HFFc6 (cell line): Measurements from ENCODE around the gene FEM1B. TPM values are rescaled to one million over a fixed set of nuclear protein-coding genes. Genes with fewer than 3 reads are reported as not detected.

Experiments used
- DNase-seq: peaks from one replicate; pipeline ENCODE4 v3.0.0-alpha.2; 2018
- H3K27ac Mint-ChIP-seq: 2 replicates; pipeline ENCODE4 v1.8.0; 2020; ENCODE audit warnings: mild to moderate bottlenecking, mixed read lengths
- H3K27me3 Mint-ChIP-seq: 2 replicates; pipeline ENCODE4 v1.8.0; 2021; ENCODE audit warnings: mild to moderate bottlenecking, moderate library complexity, mixed read lengths; ENCODE audit not compliant: insufficient read depth
- H3K36me3 Mint-ChIP-seq: 2 replicates; pipeline ENCODE4 v1.8.0; 2021; ENCODE audit warnings: low read depth, mixed read lengths
- H3K4me1 Mint-ChIP-seq: 2 replicates; pipeline ENCODE4 v1.8.0; 2020; ENCODE audit warnings: low read depth, mixed read lengths
- H3K4me3 Mint-ChIP-seq: 2 replicates; pipeline ENCODE4 v1.8.0; 2020; ENCODE audit warnings: mild to moderate bottlenecking, moderate library complexity, mixed read lengths
- H3K9me3 Mint-ChIP-seq: 2 replicates; pipeline ENCODE4 v1.8.0; 2020; ENCODE audit warnings: mild to moderate bottlenecking, mixed read lengths
- total RNA-seq, 6 experiments: library from RNA; stranded (reverse); fragmentation: NEBNext Ultra II Directional; extraction: Animal tissue kit (Norgen Biotek cat#: 25700); gene quantifications; 2 replicates in 1 of 6; 3 replicates in 5 of 6; pipeline ENCODE4 v1.2.3, GENCODE V29; 2021
- TF ChIP-seq, protein P1 (sequence below): fragments of 200-600 bp; sonication (generic); IDR thresholded peaks from 2 replicates; pipeline ENCODE4 v1.5.0; 2021; ENCODE audit warnings: antibody characterized with exemption, mild to moderate bottlenecking

The FEM1B gene
- total RNA-seq, 6 experiments from 2014 or later, result 30.7 to 38.0 (median 32.7) TPM

DNA sequence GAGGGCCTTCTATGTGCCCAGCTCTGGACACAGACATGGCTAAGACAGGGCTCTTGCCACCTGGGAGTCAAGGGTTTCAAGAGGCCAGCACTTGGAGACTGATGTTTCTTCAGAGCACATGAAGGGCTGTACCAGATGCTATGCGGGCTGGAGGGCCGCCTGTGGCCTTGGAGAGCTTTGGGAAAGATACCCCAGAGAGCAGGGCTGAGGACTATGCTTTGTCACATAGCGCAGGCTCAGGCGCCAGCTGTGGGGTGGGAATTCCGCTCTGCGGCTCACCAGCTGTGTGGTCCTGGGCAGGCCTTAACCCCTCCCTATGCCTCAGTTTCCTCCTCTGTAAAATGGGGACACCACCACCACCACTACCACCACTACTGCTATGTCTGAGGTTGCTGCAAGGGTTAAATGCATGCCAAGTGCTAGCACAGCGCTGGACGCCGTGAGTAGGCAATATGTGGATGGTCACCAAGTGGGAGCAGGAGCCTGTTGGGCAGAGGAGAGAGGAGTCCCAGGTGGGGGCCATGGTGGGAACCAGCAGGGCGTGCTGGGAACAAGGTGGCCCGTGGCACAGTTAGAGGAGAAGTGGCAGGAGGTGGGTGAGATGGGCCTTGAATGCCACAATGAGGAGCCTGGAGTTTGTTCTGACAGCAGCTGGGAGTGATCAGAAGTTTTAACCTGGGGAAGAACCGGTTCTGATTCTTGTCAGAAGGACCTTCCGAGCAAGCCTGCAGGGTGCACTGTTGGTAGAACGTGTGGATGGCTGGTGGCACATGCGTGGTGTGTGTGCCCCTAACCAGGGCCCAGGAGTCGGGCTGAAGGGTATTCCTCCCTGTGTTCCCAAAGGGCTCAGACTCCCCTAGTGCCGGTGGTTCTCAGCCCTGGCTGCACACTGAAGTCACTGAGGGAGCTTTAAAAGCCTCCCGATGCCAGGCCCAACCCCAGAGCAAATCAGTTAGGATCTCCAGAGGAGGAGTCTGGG is 41.7 kb downstream of the FEM1B start:
- no peak overlapping the region for H3K27ac Mint-ChIP-seq
- no peaks in the 10 kb centered on the region for H3K9me3 Mint-ChIP-seq
- no peaks in the 10 kb centered on the region for H3K4me1 Mint-ChIP-seq
- H3K4me3 Mint-ChIP-seq, result no peak overlapping the region
- no peak for DNase-seq
- H3K36me3 Mint-ChIP-seq, result no peaks in the 10 kb centered on the region
- TF ChIP-seq, protein P1, sequence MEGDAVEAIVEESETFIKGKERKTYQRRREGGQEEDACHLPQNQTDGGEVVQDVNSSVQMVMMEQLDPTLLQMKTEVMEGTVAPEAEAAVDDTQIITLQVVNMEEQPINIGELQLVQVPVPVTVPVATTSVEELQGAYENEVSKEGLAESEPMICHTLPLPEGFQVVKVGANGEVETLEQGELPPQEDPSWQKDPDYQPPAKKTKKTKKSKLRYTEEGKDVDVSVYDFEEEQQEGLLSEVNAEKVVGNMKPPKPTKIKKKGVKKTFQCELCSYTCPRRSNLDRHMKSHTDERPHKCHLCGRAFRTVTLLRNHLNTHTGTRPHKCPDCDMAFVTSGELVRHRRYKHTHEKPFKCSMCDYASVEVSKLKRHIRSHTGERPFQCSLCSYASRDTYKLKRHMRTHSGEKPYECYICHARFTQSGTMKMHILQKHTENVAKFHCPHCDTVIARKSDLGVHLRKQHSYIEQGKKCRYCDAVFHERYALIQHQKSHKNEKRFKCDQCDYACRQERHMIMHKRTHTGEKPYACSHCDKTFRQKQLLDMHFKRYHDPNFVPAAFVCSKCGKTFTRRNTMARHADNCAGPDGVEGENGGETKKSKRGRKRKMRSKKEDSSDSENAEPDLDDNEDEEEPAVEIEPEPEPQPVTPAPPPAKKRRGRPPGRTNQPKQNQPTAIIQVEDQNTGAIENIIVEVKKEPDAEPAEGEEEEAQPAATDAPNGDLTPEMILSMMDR, result no peak
- H3K27me3 Mint-ChIP-seq, result peaks cover 22% of the 10 kb centered on the region

DNA sequence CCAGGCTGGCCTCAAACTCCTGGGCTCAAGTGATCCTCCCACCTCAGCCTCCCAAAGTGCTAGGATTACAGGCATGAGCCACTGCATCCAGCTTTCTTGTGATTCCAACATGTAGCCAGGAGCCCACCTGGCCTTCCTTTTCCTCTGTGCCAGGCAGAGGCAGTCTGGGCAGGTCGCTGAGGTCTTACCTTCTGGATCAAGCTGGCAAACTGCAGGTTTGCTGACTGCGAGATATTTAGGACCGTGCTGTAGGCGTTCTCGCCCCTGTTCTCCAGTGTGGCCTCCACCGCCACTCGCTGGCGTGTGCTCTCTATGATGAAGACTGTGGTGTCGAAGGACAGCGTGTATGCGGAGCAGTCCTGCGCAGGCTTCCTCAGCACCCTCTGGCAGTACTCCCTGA is 42.5 kb downstream of the FEM1B start:
- peaks cover 23% of the 10 kb centered on the region for H3K27me3 Mint-ChIP-seq
- H3K36me3 Mint-ChIP-seq, result no peaks in the 10 kb centered on the region
- TF ChIP-seq, protein P1, result no peak
- no peak for DNase-seq
- H3K4me1 Mint-ChIP-seq, result no peaks in the 10 kb centered on the region
- no peak overlapping the region for H3K27ac Mint-ChIP-seq
- no peak overlapping the region for H3K4me3 Mint-ChIP-seq
- H3K9me3 Mint-ChIP-seq, result no peaks in the 10 kb centered on the region

DNA sequence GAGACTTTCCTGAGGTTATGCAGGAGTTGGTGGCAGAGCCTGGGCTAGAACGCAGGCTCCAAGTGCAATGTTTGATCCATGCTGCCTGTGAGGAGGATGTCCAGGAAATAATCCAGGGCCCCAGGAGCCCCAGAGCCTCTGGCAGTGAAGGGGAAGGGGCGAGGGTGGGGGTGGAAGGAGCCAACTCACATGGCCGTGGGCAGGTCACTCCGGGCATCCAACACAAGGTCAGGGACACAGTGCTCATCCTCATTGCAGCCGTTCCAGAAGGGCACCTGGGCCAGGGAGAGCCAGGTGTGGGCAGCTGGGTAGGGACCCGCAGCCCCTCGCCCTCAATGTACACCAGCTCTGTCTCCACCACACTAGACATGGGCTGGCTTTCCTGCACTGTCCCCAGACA is 43.7 kb downstream of the FEM1B start:
- Mint-ChIP-seq H3K4me1 (no peaks in the 10 kb centered on the region), H3K36me3 (no peaks in the 10 kb centered on the region), H3K27me3 (peaks cover 29% of the 10 kb centered on the region), H3K9me3 (no peaks in the 10 kb centered on the region), H3K4me3 (no peak overlapping the region), H3K27ac (no peak overlapping the region)
- DNase-seq, result no peak
- TF ChIP-seq, protein P1, result no peak

DNA sequence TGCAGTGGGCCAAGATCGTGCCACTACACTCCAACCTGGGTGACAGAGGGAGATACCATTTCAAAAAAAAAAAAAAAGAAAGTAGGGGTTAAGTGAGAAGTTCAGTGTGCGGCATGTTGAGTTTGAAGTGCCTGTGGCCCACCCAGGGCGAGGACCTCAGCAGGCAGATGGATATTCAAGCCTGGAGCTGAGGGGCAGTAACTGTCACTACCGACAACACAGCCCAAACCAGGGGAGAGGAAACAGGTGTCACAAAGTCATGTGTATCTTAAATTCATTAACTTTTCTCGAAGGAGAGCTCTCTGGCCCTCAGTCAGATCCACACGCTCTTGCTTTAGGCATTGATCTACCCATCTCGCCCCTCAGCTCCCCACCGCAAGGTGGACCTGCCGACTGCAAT is 45.3 kb downstream of the FEM1B start:
- H3K4me1 Mint-ChIP-seq, result 0 out of 2 replicates have a peak, but pooled peaks cover 6% of the 10 kb centered on the region
- TF ChIP-seq, protein P1, result no peak
- H3K36me3 Mint-ChIP-seq, result no peaks in the 10 kb centered on the region
- no peak for DNase-seq
- H3K27ac Mint-ChIP-seq, result no peak overlapping the region
- H3K27me3 Mint-ChIP-seq, result peaks cover 39% of the 10 kb centered on the region
- no peak overlapping the region for H3K4me3 Mint-ChIP-seq
- no peaks in the 10 kb centered on the region for H3K9me3 Mint-ChIP-seq

DNA sequence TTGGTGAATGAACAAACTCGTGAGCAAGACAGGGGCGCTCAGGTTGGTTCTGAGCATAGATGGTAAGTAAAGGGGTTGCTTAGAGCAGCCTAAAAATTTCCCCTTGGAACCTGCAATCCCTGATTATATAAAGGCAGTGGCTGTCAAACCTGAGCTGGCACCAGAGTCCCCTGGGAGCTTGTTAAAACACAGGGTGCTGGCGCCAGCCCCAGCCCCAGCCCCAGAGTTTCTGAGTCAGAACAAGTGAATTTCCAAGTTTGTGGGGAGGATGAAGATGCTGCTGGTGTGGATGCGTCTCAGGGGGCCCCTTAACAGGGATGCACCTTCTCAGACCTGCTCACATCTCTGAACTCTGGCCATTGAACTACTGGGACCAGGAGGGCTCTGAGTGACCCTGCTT is 48.2 kb downstream of the FEM1B start:
- peaks cover 13% of the 10 kb centered on the region for H3K4me1 Mint-ChIP-seq
- H3K4me3 Mint-ChIP-seq, result no peak overlapping the region
- H3K27me3 Mint-ChIP-seq, result peaks cover 51% of the 10 kb centered on the region
- DNase-seq, result no peak
- no peak overlapping the region for H3K27ac Mint-ChIP-seq
- H3K36me3 Mint-ChIP-seq, result no peaks in the 10 kb centered on the region
- no peaks in the 10 kb centered on the region for H3K9me3 Mint-ChIP-seq
- TF ChIP-seq, protein P1, result no peak
